Epithelial cell of proximal tubule (primary cell): ENCODE measurements around the gene IL10RB. TPM values are rescaled to one million over a fixed set of nuclear protein-coding genes. Genes with fewer than 3 reads are reported as not detected.

Experiments used
- DNase-seq: peaks from one replicate; pipeline ENCODE4 v3.0.0-alpha.2; 2011; ENCODE audit warnings: low read depth
- H3K4me3 ChIP-seq: 2 replicates; pipeline ENCODE4 v1.5.1; 2011; ENCODE audit warnings: low read depth, mild to moderate bottlenecking, low read length
- CTCF ChIP-seq: conservative IDR thresholded peaks from 2 replicates; pipeline ENCODE4 v1.5.1; 2012; ENCODE audit warnings: low read depth, mild to moderate bottlenecking, low read length
- total RNA-seq: library from RNA; depleted of rRNA; stranded (reverse); fragments of >200 nt; gene quantifications from 2 replicates; pipeline ENCODE4 v1.2.3, GENCODE V29; 2015

The IL10RB gene
- total RNA-seq, 1 donor from 2014 or later = 11.0 TPM

GRCh38 chr21:33244082-33244778, 21.9 kb upstream of the IL10RB start:
- no peak for DNase-seq
- no peak overlapping the region for H3K4me3 ChIP-seq
- no peak for TF ChIP-seq CTCF

GRCh38 chr21:33244779-33245105, 21.4 kb upstream of the IL10RB start:
- no peak for DNase-seq
- H3K4me3 ChIP-seq = no peak overlapping the region
- TF ChIP-seq CTCF = no peak

GRCh38 chr21:33245289-33245918, 20.8 kb upstream of the IL10RB start:
- no peak for DNase-seq
- TF ChIP-seq CTCF = no peak

GRCh38 chr21:33246506-33246905, 19.7 kb upstream of the IL10RB start:
- TF ChIP-seq CTCF = no peak
- H3K4me3 ChIP-seq = no peak overlapping the region
- no peak for DNase-seq

More at GRCh38 chr21:33245289-33245918, 20.8 kb upstream of the IL10RB start:
- no peak overlapping the region for H3K4me3 ChIP-seq

GRCh38 chr21:33246963-33247362, 19.2 kb upstream of the IL10RB start:
- no peak for DNase-seq
- no peak overlapping the region for H3K4me3 ChIP-seq
- no peak for TF ChIP-seq CTCF

GRCh38 chr21:33247599-33247998, 18.6 kb upstream of the IL10RB start:
- H3K4me3 ChIP-seq = no peak overlapping the region
- TF ChIP-seq CTCF = no peak
- no peak for DNase-seq
